Measurements from ENCODE around the gene DOK6. TPM values are rescaled to one million over a fixed set of nuclear protein-coding genes. Genes with fewer than 3 reads are reported as not detected.

DOK6 gene
- total RNA-seq, 2 donors from 2014 or later: 0.59 to 0.61 TPM

DNA sequence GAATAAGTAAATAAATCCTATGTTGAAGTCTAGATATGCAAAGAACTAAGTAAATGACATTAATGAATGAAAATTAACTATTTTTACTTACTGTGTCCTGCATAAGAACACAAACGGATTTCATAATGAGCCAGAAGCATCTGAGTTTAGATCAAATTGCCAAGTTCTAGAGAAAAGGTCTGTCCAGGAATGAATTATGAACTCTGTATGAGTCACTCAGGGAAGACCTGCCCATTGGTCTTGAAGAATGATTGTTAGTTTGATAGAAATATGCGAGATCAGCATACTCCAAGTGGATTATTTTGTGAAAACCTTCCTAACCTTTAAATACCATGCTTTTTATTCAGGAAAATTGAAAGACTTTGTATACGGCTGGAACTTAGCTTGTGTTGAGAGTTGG, 189.5 kb downstream of the DOK6 start:
- Histone ChIP-seq H3K27me3 (no peaks in the 10 kb centered on the region), H3K4me3 (no peak overlapping the region), H3K4me1 (no peaks in the 10 kb centered on the region), H3K9ac (ENCODE audit: low read depth in 2 of 2, low read length in 2 of 2) (no peak overlapping the region), H3K9me3 (no peaks in the 10 kb centered on the region), H3K36me3 (no peaks in the 10 kb centered on the region), H3K27ac (no peak overlapping the region)
- TF ChIP-seq, protein P1, sequence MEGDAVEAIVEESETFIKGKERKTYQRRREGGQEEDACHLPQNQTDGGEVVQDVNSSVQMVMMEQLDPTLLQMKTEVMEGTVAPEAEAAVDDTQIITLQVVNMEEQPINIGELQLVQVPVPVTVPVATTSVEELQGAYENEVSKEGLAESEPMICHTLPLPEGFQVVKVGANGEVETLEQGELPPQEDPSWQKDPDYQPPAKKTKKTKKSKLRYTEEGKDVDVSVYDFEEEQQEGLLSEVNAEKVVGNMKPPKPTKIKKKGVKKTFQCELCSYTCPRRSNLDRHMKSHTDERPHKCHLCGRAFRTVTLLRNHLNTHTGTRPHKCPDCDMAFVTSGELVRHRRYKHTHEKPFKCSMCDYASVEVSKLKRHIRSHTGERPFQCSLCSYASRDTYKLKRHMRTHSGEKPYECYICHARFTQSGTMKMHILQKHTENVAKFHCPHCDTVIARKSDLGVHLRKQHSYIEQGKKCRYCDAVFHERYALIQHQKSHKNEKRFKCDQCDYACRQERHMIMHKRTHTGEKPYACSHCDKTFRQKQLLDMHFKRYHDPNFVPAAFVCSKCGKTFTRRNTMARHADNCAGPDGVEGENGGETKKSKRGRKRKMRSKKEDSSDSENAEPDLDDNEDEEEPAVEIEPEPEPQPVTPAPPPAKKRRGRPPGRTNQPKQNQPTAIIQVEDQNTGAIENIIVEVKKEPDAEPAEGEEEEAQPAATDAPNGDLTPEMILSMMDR (IDR thresholded peaks at IDR 0.05): no peak
- intact Hi-C loops (cut with DNase I): no loop called here
- no peak for DNase-seq

- intact Hi-C loops (cut with DNase I): no loop called here
- no peak overlapping the region for H3K9ac ChIP-seq (ENCODE audit: low read depth in 2 of 2, low read length in 2 of 2)
- H3K4me1 ChIP-seq: no peaks in the 10 kb centered on the region
- no peak overlapping the region for H3K4me3 ChIP-seq
- DNase-seq: no peak
- H3K27ac ChIP-seq: no peak overlapping the region
- no peaks in the 10 kb centered on the region for H3K36me3 ChIP-seq
- TF ChIP-seq, protein P1 (IDR thresholded peaks at IDR 0.05): no peak
- H3K9me3 ChIP-seq: no peaks in the 10 kb centered on the region
- no peaks in the 10 kb centered on the region for H3K27me3 ChIP-seq
Observed at GRCh38 chr18:69596345-69596744, 195.7 kb downstream of the DOK6 start.

- Histone ChIP-seq H3K9ac (ENCODE audit: low read depth in 2 of 2, low read length in 2 of 2) (no peak overlapping the region), H3K27me3 (no peaks in the 10 kb centered on the region), H3K36me3 (no peaks in the 10 kb centered on the region), H3K27ac (no peak overlapping the region), H3K4me3 (no peak overlapping the region), H3K4me1 (no peaks in the 10 kb centered on the region), H3K9me3 (no peaks in the 10 kb centered on the region)
- intact Hi-C loops (cut with DNase I): no loop called here
- TF ChIP-seq, protein P1 (IDR thresholded peaks at IDR 0.05): no peak
- DNase-seq: no peak
Observed at GRCh38 chr18:69597561-69597960, 196.9 kb downstream of the DOK6 start.

DNA sequence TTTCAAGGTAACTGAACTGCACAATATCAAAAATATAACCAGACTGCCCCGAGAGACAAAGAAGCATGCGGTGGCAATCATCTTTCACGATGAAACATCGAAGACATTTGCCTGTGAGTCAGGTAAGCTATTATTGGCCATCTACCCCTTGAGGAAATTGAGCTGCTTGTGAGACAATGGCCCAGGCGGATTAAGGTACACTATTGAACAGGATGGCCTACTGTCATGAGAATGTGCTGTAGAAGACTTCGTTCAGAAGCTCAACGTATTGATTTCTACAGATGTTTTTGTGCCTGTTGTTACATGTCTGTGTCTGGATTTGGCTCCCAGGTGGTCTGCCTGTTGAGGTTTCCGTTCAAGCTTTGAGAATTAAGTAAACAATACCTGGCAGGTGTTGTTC, 198.7 kb downstream of the DOK6 start:
- TF ChIP-seq, protein P1 (IDR thresholded peaks at IDR 0.05): no peak
- no peaks in the 10 kb centered on the region for H3K9me3 ChIP-seq
- H3K4me3 ChIP-seq: no peak overlapping the region
- intact Hi-C loops (cut with DNase I): no loop called here
- no peaks in the 10 kb centered on the region for H3K36me3 ChIP-seq
- H3K27ac ChIP-seq: no peak overlapping the region
- H3K4me1 ChIP-seq: no peaks in the 10 kb centered on the region
- no peaks in the 10 kb centered on the region for H3K27me3 ChIP-seq
- DNase-seq: no peak
- H3K9ac ChIP-seq (ENCODE audit: low read depth in 2 of 2, low read length in 2 of 2): no peak overlapping the region

- no peak overlapping the region for H3K9ac ChIP-seq (ENCODE audit: low read depth in 2 of 2, low read length in 2 of 2)
- no peaks in the 10 kb centered on the region for H3K27me3 ChIP-seq
- no peaks in the 10 kb centered on the region for H3K36me3 ChIP-seq
- intact Hi-C loops (cut with DNase I): no loop called here
- no peaks in the 10 kb centered on the region for H3K4me1 ChIP-seq
- no peak overlapping the region for H3K4me3 ChIP-seq
- TF ChIP-seq, protein P1 (IDR thresholded peaks at IDR 0.05): no peak
- no peak for DNase-seq
- H3K9me3 ChIP-seq: no peaks in the 10 kb centered on the region
- no peak overlapping the region for H3K27ac ChIP-seq
Observed at GRCh38 chr18:69612242-69612641, 211.6 kb downstream of the DOK6 start.

GRCh38 chr18:69616114-69616513, 215.4 kb downstream of the DOK6 start:
- DNase-seq: no peak
- Histone ChIP-seq H3K4me1 (no peaks in the 10 kb centered on the region), H3K36me3 (no peaks in the 10 kb centered on the region), H3K27me3 (no peaks in the 10 kb centered on the region), H3K4me3 (no peak overlapping the region), H3K9ac (ENCODE audit: low read depth in 2 of 2, low read length in 2 of 2) (no peak overlapping the region), H3K27ac (no peak overlapping the region), H3K9me3 (no peaks in the 10 kb centered on the region)
- intact Hi-C loops (cut with DNase I): no loop called here
- TF ChIP-seq, protein P1 (IDR thresholded peaks at IDR 0.05): no peak

Measured in colonic mucosa (tissue), 4 donors.